HEK293 (cell line): ENCODE measurements around the gene B3GAT1.

Experiments
- KLF16 ChIP-seq: fragments of 450-650 bp; formaldehyde crosslinking; IDR thresholded peaks from 2 replicates; pipeline ENCODE4 v1.5.1; 2017; ENCODE audit warnings: missing biosample characterization, missing genetic modification characterization
- PRDM1 ChIP-seq: fragments of 450-650 bp; formaldehyde crosslinking; IDR thresholded peaks from 2 replicates; pipeline ENCODE4; 2016; ENCODE audit warnings: missing biosample characterization, missing genetic modification characterization
- ZBTB48 ChIP-seq: fragments of 450-650 bp; formaldehyde crosslinking; IDR thresholded peaks from 2 replicates; pipeline ENCODE4 v1.5.1; 2016; ENCODE audit warnings: missing biosample characterization, missing genetic modification characterization
- ZBTB7A ChIP-seq: fragments of 450-650 bp; formaldehyde crosslinking; IDR thresholded peaks from 2 replicates; pipeline ENCODE4 v1.5.1; 2016; ENCODE audit warnings: low read depth, missing biosample characterization, missing genetic modification characterization
- ZNF24 ChIP-seq: fragments of 450-650 bp; formaldehyde crosslinking; IDR thresholded peaks from 2 replicates; pipeline ENCODE4 v1.5.1; 2016; ENCODE audit warnings: missing biosample characterization, missing genetic modification characterization
- ZNF510 ChIP-seq: fragments of 450-650 bp; formaldehyde crosslinking; IDR thresholded peaks from 2 replicates; pipeline ENCODE4 v1.5.1; 2018; ENCODE audit warnings: mild to moderate bottlenecking, missing genetic modification characterization, missing biosample characterization; ENCODE audit not compliant: insufficient replicate concordance
- ZSCAN30 ChIP-seq: fragments of 450-650 bp; IDR thresholded peaks from 2 replicates; pipeline ENCODE4 v1.5.1; 2018; ENCODE audit warnings: missing biosample characterization, mild to moderate bottlenecking, missing genetic modification characterization, moderate library complexity
- TF ChIP-seq, protein P1 (sequence below): fragments of 450-650 bp; formaldehyde crosslinking; IDR thresholded peaks from 2 replicates; pipeline ENCODE4 v1.5.1; 2016; ENCODE audit warnings: missing biosample characterization, missing genetic modification characterization

DNA sequence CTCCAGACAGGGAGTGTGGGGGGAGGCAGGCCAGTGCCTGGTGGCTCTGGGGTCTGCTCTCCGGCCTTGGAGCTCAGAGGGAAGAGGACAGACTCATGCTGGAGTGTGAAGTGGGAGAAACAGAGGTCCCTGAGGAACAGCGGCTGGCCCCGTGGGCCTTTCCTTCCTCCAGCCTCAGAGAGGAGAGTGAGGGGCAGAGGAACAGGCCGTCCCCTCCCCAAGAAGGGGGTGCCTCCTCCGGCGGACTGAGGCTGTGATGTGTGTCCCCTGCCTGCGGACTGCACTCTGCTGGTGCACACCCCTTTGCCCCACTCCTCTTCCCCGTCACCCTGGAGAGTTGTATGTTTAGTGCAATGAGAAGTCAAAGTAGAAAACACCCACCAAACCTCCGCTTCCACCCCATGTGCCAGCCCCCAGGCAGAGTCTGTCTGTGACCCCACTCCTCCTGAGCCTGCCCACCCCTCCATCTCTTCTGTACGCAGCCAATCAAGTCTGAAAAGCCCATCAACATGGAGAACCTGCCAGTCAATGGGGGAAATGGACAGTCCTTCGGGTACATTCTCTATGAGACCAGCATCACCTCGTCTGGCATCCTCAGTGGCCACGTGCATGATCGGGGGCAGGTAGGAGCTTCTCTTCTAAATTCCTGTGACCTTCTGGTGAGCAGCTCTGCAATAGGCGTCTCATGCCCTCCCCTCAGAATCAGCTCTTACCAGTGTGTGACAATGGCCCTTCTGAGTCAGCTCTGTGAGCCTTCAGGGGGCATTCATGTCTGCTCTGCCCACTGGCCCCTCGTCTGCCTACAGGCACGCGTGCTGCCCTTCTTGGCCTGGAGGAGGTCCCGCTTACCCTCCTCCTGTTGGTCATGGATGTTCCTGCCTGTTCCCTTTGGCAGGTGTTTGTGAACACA lies 41.3 kb downstream of the B3GAT1 start:
- TF ChIP-seq, protein P1, sequence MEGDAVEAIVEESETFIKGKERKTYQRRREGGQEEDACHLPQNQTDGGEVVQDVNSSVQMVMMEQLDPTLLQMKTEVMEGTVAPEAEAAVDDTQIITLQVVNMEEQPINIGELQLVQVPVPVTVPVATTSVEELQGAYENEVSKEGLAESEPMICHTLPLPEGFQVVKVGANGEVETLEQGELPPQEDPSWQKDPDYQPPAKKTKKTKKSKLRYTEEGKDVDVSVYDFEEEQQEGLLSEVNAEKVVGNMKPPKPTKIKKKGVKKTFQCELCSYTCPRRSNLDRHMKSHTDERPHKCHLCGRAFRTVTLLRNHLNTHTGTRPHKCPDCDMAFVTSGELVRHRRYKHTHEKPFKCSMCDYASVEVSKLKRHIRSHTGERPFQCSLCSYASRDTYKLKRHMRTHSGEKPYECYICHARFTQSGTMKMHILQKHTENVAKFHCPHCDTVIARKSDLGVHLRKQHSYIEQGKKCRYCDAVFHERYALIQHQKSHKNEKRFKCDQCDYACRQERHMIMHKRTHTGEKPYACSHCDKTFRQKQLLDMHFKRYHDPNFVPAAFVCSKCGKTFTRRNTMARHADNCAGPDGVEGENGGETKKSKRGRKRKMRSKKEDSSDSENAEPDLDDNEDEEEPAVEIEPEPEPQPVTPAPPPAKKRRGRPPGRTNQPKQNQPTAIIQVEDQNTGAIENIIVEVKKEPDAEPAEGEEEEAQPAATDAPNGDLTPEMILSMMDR, result no peak
- no peak for TF ChIP-seq ZNF510
- no peak for TF ChIP-seq KLF16
- no peak for TF ChIP-seq PRDM1 (tag by site-specific recombination)
- no peak for TF ChIP-seq ZSCAN30 (tag by site-specific recombination)
- TF ChIP-seq ZNF24 (tag by site-specific recombination), result no peak
- no peak for TF ChIP-seq ZBTB7A
- no peak for TF ChIP-seq ZBTB48 (tag by site-specific recombination)
